Neuronal stem cell (in vitro differentiated cells): ENCODE data around the gene TGM5.
"Not testable (repeated sequence)": the region's sequence is repeated elsewhere in the genome, so short reads cannot be mapped to it uniquely, and the experiment has no call there.

Experiments used
- DNase-seq: peaks from one replicate; pipeline ENCODE4 v3.0.0-alpha.2; 2013; ENCODE audit warnings: low spot score
- H2AFZ ChIP-seq: one replicate; pipeline ENCODE4 v1.6.1; 2013; ENCODE audit warnings: mild to moderate bottlenecking, low read length, inconsistent platforms
- H2AK5ac ChIP-seq: 2 replicates; pipeline ENCODE4 v1.6.1; 2013; ENCODE audit warnings: low read depth, mild to moderate bottlenecking, inconsistent platforms, low read length, moderate library complexity, mixed read lengths
- H2BK120ac ChIP-seq: 2 replicates; pipeline ENCODE4 v1.6.1; 2013; ENCODE audit warnings: low read depth, mild to moderate bottlenecking, inconsistent platforms, low read length, moderate library complexity, mixed read lengths
- H2BK12ac ChIP-seq: one replicate; pipeline ENCODE4 v1.6.1; 2013; ENCODE audit warnings: low read length, inconsistent platforms
- H2BK15ac ChIP-seq: 2 replicates; pipeline ENCODE4 v1.6.1; 2013; ENCODE audit warnings: mild to moderate bottlenecking, low read length, inconsistent platforms, mixed read lengths
- H2BK5ac ChIP-seq: one replicate; pipeline ENCODE4 v1.6.1; 2013; ENCODE audit warnings: inconsistent platforms, mild to moderate bottlenecking, low read length, moderate library complexity
- H3K14ac ChIP-seq: one replicate; pipeline ENCODE4 v1.6.1; 2013; ENCODE audit warnings: low read length, inconsistent platforms
- H3K18ac ChIP-seq: 2 replicates; pipeline ENCODE4 v1.6.1; 2013; ENCODE audit warnings: low read length, inconsistent platforms
- H3K23ac ChIP-seq: 2 replicates; pipeline ENCODE4 v1.6.1; 2013; ENCODE audit warnings: low read depth, mild to moderate bottlenecking, mixed read lengths, low read length, inconsistent platforms; ENCODE audit not compliant: poor library complexity
- H3K27ac ChIP-seq: replicated peaks from 3 replicates; pipeline ENCODE4 v1.5.1; 2013; ENCODE audit warnings: low read length, inconsistent platforms
- H3K27me3 ChIP-seq, 3 experiments: 2 replicates each; pipeline ENCODE4 v1.6.1; 2013; ENCODE audit warnings: low read length in 3 of 3, mild to moderate bottlenecking in 2 of 3, inconsistent platforms in 1 of 3, low read depth in 1 of 3, mixed read lengths in 1 of 3, moderate library complexity in 1 of 3; ENCODE audit not compliant: control insufficient read depth in 3 of 3, insufficient read depth in 3 of 3
- H3K36me3 ChIP-seq, 2 donors: replicated peaks in 1 of 2; 2 replicates each; pipeline ENCODE4 v1.6.1; 2013; ENCODE audit warnings: low read length in 2 of 2; ENCODE audit not compliant: control insufficient read depth in 2 of 2, insufficient read depth in 2 of 2
- H3K4ac ChIP-seq: 2 replicates; pipeline ENCODE4 v1.6.1; 2013; ENCODE audit warnings: inconsistent platforms, mild to moderate bottlenecking, low read length, moderate library complexity
- H3K4me1 ChIP-seq, 2 donors: 1 replicate in 1 of 2; 2 replicates in 1 of 2; pipeline ENCODE4 v1.6.1; 2013; ENCODE audit warnings: low read length in 2 of 2, low read depth in 1 of 2; ENCODE audit not compliant: control insufficient read depth in 2 of 2, insufficient read depth in 1 of 2
- H3K4me2 ChIP-seq: one replicate; pipeline ENCODE4 v1.6.1; 2013; ENCODE audit warnings: mild to moderate bottlenecking, low read length, inconsistent platforms; ENCODE audit not compliant: insufficient read depth, poor library complexity, severe bottlenecking
- H3K4me3 ChIP-seq, 2 donors: 2 replicates each; pipeline ENCODE4 v1.5.1; 2013; ENCODE audit warnings: low read length in 2 of 2, mild to moderate bottlenecking in 2 of 2, inconsistent platforms in 1 of 2, moderate library complexity in 1 of 2
- H3K79me1 ChIP-seq: one replicate; pipeline ENCODE4 v1.6.1; 2013; ENCODE audit warnings: low read depth, mild to moderate bottlenecking, inconsistent platforms, low read length, moderate library complexity
- H3K9ac ChIP-seq: one replicate; pipeline ENCODE4 v1.6.1; 2013; ENCODE audit warnings: mild to moderate bottlenecking, low read depth, low read length, inconsistent platforms; ENCODE audit not compliant: poor library complexity
- H3K9me3 ChIP-seq, 2 donors: replicated peaks in 1 of 2; 2 replicates each; pipeline versions ENCODE3 to v1.6.1; 2013; ENCODE audit warnings: low read length in 2 of 2, mild to moderate bottlenecking in 2 of 2, inconsistent platforms in 1 of 2, low read depth in 1 of 2, mixed read lengths in 1 of 2, moderate library complexity in 1 of 2; ENCODE audit not compliant: control insufficient read depth in 2 of 2, insufficient read depth in 1 of 2
- H4K8ac ChIP-seq: one replicate; pipeline ENCODE4 v1.6.1; 2013; ENCODE audit warnings: low read depth, mild to moderate bottlenecking, inconsistent platforms, low read length, moderate library complexity
- H4K91ac ChIP-seq: one replicate; pipeline ENCODE4 v1.6.1; 2013; ENCODE audit warnings: low read length, low read depth, mild to moderate bottlenecking, inconsistent platforms; ENCODE audit not compliant: poor library complexity
- WGBS, 2 donors: extraction: QIAGEN DNeasy Blood & Tissue Kit; methylation state at CpG; one replicate each; pipeline ENCODE4 v1.1.7; 2013; ENCODE audit warnings: missing lambda C conversion rate in 2 of 2, mixed read lengths in 1 of 2; ENCODE audit not compliant: insufficient read length in 2 of 2, insufficient replicate concordance in 1 of 2; ENCODE audit errors: extremely low coverage in 2 of 2; 5-methylcytosine and 5-hydroxymethylcytosine counted together

TGM5 gene

DNA sequence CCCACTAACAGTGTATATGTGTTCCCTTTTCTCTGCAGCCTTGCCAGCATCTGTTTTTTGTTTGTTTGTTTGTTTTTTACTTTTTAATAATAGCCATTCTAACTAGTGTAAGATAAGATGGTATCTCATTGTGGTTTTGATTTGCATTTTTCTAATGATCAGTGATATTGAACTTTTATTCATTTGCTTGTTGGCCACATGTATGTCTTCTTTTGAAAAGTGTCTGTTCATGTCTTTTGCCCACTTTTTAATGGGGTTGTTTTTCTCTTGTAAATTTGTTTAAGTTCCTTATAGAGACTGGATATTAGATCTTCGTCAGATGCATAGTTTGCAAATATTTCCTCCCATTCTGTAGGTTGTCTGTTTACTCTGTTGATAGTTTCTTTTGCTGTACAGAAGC is 5.2 kb upstream of the TGM5 start:
- not testable (repeated sequence) for H3K14ac ChIP-seq, H3K4me2 ChIP-seq, H2BK5ac ChIP-seq, H3K18ac ChIP-seq, H4K91ac ChIP-seq, H2BK15ac ChIP-seq, H3K4me3 ChIP-seq, H4K8ac ChIP-seq, H2AK5ac ChIP-seq, H3K36me3 ChIP-seq, H2AFZ ChIP-seq, H3K27ac ChIP-seq, H3K4ac ChIP-seq, H3K4me1 ChIP-seq, H3K9ac ChIP-seq, DNase-seq, H2BK120ac ChIP-seq, H3K79me1 ChIP-seq, H3K23ac ChIP-seq, H3K9me3 ChIP-seq, H2BK12ac ChIP-seq
- WGBS, 2 donors: no CpG with 5 or more reads among the region's 1 CpG
- peaks cover 0 to 51% (median 0%) of the 10 kb centered on the region in 3 experiments for H3K27me3 ChIP-seq

DNA sequence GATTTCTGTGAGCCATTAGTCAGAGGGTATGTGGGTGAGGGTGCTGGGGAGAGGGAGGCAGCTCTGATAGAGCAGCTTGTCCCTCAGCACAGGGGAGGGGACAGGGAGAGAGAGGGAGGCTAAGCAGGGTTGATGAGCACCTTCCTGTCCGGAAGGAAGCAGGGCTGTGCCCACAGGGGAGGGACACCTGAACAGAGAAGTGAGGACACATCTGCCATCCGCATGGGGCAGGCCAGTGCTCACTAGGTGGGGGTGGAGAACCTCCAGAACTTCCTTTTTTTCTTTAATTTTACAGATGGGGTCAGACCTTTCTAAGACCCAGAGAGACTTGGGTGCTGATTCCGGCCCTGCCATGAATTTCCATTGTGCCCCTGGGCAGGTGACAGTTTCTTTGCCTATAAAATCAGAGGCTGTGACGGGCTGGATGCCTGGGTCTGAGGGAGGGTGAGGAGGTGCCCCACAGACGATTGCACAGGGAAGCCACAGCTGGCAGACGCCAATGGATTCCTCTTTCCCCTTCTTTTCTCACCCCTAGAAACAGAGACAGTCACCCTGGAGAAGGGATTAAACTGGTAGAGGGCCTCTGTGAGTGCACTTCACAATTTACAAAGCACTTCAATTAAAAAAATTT is 4.1 kb upstream of the TGM5 start:
- peak overlapping the region; percentile 37 for H3K4ac ChIP-seq
- peaks cover 1% of the 10 kb centered on the region for H3K79me1 ChIP-seq
- H3K18ac ChIP-seq: no peak overlapping the region
- no CpG with 5 or more reads among the region's 6 CpGs for WGBS, 2 donors
- H3K9ac ChIP-seq: no peak overlapping the region
- H3K4me1 ChIP-seq: no peaks in the 10 kb centered on the region
- H4K91ac ChIP-seq: no peak overlapping the region
- H3K36me3 ChIP-seq: no peaks in the 10 kb centered on the region
- no peak overlapping the region for H3K4me2 ChIP-seq
- H3K27me3 ChIP-seq: peaks cover 0 to 47% (median 2%) of the 10 kb centered on the region in 3 experiments
- H2BK120ac ChIP-seq: no peak overlapping the region
- H3K14ac ChIP-seq: peak overlapping the region; percentile 82
- H3K23ac ChIP-seq: no peak overlapping the region
- H3K27ac ChIP-seq: no peak overlapping the region
- no peak overlapping the region for H4K8ac ChIP-seq
- peak overlapping the region; percentile 83 for H2AK5ac ChIP-seq
- no peaks in the 10 kb centered on the region for H3K9me3 ChIP-seq
- DNase-seq: no peak
- H2BK12ac ChIP-seq: peak overlapping the region; percentile 63
- peak overlapping the region; percentile 49 for H2BK15ac ChIP-seq
- H2BK5ac ChIP-seq: no peak overlapping the region
- H3K4me3 ChIP-seq: no peak overlapping the region
- no peak overlapping the region for H2AFZ ChIP-seq

DNA sequence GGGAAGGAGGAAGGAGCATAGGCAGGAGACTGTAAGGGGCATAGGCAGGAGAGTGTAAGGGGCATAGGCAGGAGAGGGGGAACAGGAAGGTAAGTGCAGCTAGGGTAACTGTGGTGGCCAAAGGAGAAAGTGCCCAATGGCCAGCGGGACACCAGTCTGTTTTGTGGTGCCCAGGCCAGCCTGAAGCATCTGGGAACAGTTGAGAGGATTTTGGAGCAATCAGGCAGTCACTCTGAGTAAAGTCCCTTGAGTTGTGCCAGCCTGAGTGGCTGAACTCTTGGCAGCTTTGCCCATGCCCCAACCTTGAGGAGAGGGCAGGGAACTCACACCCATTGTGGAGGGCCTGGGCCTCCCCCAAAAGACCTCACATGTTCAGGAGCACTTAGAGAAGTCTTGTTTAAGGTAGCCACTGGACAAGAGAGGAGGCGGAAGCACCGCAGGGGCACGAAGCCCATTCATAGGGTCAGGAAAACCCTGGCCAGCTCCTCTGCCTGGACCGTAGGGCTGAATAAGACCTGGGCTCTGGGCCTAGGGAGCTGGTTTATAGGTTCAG is 3.5 kb upstream of the TGM5 start:
- no peak for DNase-seq
- Histone ChIP-seq H3K27me3 (peaks cover 0 to 48% (median 2%) of the 10 kb centered on the region in 3 experiments), H2AFZ (no peak overlapping the region), H3K23ac (peak overlapping the region; percentile 56), H3K79me1 (no peaks in the 10 kb centered on the region), H2BK5ac (no peak overlapping the region), H3K9ac (no peak overlapping the region), H3K4ac (peak overlapping the region; percentile 37), H4K8ac (no peak overlapping the region), H3K14ac (peak overlapping the region; percentile 82), H2BK12ac (peak overlapping the region; percentile 63), H3K9me3 (no peaks in the 10 kb centered on the region), H3K18ac (no peak overlapping the region), H3K36me3 (no peaks in the 10 kb centered on the region), H3K4me3 (no peak overlapping the region), H2AK5ac (peak overlapping the region; percentile 83), H4K91ac (no peak overlapping the region), H3K4me2 (no peak overlapping the region), H3K27ac (no peak overlapping the region), H2BK120ac (no peak overlapping the region), H3K4me1 (no peaks in the 10 kb centered on the region), H2BK15ac (peak overlapping the region; percentile 49)
- WGBS, 2 donors: no CpG with 5 or more reads among the region's 5 CpGs

DNA sequence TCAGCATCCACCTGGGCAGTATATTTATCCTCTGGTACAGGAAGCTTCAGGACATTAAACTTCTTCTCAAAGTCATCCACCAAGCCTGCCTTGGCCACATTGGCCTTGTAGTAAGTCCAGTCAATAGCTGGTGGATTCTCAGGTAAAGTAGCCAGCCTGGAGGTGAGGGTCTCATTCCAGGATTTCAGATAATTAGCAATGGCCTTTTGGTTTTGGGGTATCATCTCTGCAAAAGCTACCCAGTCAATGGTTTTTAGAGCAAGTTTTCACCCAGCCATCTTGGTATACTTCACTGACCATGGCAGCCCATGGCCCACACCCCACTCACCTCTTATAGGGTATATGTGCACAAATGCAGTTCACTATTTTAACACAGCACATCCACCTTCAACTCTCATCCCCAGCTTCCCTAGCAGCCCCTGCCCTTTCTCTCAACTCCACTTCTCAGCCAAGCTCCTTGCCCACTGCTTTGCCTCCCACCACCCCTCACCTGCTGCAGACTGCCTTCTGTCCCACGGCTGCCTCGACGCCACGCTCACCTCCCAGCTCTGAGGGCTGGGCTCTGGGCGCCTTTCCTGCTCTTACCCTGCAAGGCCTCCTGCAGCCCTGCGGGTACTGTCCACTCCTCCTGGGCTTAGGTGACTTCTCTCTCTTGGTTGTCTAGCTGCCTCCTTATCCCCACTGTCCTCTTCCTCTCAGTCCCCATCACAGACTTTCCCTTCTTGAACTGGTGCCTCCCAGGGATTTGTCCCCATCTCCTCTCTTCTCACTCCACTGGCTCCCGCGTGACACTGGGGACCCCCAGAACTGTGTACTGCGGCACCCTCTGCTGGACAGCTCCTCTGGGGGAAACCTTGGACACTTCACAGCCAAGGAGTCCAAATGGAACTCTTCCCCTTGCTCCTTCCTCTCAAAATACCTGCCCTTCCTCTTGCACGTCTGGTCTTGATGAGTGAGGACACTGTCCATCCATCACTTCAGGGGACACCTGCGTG is 1.7 kb upstream of the TGM5 start:
- H3K27ac ChIP-seq: no peak overlapping the region
- H2AFZ ChIP-seq: no peak overlapping the region
- no peak overlapping the region for H2BK12ac ChIP-seq
- H3K4me3 ChIP-seq: no peak overlapping the region
- peaks cover 0 to 48% (median 2%) of the 10 kb centered on the region in 3 experiments for H3K27me3 ChIP-seq
- no peak overlapping the region for H4K91ac ChIP-seq
- H3K18ac ChIP-seq: no peak overlapping the region
- H3K4me1 ChIP-seq: no peaks in the 10 kb centered on the region
- no peak overlapping the region for H2BK5ac ChIP-seq
- no CpG with 5 or more reads among the region's 11 CpGs for WGBS, 2 donors
- no peak overlapping the region for H3K4me2 ChIP-seq
- DNase-seq: peak; percentile 36
- no peak overlapping the region for H4K8ac ChIP-seq
- H3K14ac ChIP-seq: no peak overlapping the region
- no peak overlapping the region for H2BK120ac ChIP-seq
- H3K36me3 ChIP-seq: no peaks in the 10 kb centered on the region
- H3K79me1 ChIP-seq: no peaks in the 10 kb centered on the region
- no peak overlapping the region for H2BK15ac ChIP-seq
- H3K9ac ChIP-seq: no peak overlapping the region
- no peak overlapping the region for H3K4ac ChIP-seq
- no peaks in the 10 kb centered on the region for H3K9me3 ChIP-seq
- no peak overlapping the region for H2AK5ac ChIP-seq
- H3K23ac ChIP-seq: no peak overlapping the region
